HL-60/S4 treated with phorbol 12-myristate 13-acetate at 8.2 ng/mL for 4 days and 3 days (cell line): ENCODE data around the gene DLX3.

Source experiments
- in situ Hi-C: fragments of 300-500 bp; cut with MboI; formaldehyde crosslinking; loops from 2 replicates; pipeline ENCODE4 v1.15.0; 2022; ENCODE audit warnings: low sequenced_read_pairs

DLX3 gene

GRCh38 chr17:49964303-49964768 is 30.7 kb downstream of the DLX3 start:
- in situ Hi-C loops = no loop called here

DNA sequence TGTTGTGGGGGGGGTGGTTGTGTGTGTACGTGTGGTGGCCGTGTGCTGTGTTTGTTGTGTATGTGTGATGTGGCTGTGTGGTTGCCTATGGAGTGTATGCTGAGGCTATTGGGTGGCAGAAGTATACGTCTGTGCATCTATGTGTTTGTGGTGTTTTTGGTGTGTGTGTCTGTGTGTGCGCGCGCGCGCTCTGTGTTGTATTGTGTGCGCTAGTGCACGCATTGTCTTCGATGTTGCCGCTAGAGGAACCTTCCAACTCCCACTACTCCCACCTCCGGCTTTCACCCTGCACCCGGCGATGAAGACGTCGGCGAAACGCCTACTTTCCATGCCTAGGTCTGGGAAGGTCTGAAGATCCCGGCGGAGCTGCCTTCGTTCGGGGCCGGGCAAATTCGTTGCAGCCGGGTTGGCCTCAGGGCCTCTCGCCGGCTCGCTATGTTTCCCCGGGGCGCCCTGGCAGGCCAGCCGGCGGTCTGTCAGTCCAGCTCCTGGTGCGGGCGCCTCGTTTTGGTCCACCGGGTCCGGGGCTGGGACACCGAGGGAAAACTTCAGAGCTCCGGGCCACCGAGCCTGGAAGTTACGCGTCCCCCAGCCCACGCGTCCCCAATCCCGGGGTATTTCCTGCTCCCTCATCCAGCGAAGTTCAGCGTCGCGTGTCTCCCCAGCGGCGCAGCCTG is 31.3 kb downstream of the DLX3 start:
- in situ Hi-C loops = no loop called here

DNA sequence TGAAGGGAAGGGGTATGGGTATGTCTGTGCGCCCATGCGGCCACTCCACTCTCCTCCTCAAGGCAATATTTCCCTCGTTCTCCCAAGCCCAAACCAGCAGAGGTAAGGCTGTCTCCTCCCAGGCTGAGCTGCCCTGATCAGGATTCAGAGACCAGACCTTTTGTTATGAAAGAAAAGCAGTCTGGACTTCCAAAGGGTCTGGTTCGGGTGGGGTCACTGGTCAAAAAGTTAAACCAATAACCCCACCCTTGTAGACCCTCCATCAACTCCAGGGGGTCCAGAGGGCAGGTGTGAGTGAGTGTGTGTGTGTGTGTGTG is 31.8 kb downstream of the DLX3 start:
- in situ Hi-C loops = no loop called here

- in situ Hi-C loops = no loop called here
Observed at GRCh38 chr17:49962599-49963308, 32.3 kb downstream of the DLX3 start.

DNA sequence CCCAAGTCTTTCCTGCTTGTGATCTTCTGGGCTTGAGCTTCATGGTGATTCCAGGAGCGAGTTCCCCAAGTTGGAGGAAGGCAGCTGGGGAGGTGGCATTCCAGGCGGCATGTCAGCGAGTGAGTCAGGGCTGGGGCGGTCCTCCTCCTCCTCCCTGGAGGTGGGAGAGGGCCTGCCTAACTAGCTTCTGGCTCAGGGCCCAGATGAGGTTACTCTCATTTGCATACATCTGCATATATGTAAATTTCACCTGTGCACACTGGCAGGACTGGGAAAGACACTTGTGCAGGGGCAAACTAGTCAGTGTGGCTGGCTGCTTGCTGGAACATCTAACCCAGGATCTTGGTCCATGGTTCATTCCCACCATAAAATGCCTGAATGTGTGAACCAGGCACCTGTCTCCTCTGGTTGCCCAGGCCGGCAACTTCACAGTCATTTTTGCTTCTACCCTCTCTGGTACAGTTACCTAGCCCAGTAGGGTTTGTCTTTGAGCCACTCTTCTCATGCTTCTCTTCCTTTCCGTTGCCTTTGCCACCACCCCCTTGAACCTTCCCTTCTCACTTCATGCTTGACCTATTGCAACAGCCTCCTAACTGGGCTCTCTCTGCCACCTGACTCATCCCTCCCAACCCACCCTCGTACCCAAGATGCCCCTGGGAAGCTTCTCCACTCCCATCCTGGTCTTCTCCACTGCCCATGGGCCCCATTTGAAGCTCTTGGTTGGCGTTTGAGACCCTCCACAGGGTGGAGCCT is 35.7 kb downstream of the DLX3 start:
- in situ Hi-C loops = no loop called here

DNA sequence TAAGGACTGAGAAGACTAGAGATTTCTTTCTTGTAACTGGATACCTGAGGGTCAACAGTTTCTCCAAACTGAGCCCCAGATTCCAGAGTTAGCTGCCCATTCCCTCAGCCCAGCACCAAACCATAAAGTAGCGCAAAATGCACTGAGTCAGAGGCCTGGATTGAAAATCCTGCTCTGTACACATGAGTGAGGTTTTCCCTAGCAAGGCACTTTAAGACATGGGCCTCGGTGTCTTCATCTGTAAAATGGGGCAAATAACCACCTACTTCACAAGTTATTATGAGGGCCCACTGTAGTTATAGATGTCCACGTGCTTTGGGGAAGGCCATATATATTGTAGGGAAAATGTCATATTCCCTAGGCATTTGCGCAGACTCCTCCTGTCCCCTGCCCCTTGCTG is 36.3 kb downstream of the DLX3 start:
- in situ Hi-C loops = no loop called here

DNA sequence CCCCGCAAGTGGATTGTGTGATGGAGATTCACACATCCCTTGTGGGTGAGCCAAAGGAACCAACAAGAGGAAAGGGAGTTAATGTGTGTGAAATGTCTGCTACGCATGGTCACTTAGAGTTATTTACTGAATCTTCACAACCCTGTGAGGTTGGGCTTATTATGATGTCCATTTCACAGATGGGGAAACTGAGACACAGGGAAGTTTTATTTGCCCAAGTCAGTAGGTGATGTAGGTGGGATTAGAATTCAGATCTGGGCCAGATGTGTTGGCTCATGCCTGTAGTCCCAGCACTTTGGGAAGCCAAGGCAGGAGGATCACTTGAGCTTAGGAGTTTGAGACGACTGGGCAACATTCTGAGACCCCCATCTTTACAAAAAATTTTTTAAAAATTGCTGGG is 37.7 kb downstream of the DLX3 start:
- in situ Hi-C loops = no loop called here

DNA sequence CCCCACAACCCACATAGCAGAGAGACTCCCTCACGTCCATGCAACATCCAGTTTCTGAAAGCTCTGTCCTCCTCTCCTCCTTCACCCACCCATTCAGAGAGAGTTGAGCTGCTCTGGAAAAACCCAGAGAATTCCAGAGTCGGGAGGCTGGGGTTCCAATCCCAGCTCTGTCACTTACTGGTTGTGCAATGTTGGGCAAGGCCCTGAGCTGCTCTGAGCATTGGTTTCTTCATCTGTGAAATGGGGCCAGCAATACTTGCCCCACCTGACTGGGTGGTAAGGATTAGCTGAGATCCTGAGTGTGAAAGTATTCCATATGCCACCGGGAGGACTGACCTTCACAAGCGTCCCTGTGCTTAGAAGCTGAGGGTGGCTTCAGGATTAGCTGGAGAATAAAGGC is 38.2 kb downstream of the DLX3 start:
- in situ Hi-C loops = no loop called here

- in situ Hi-C loops = no loop called here
Observed at GRCh38 chr17:49955157-49955556, 39.9 kb downstream of the DLX3 start.

DNA sequence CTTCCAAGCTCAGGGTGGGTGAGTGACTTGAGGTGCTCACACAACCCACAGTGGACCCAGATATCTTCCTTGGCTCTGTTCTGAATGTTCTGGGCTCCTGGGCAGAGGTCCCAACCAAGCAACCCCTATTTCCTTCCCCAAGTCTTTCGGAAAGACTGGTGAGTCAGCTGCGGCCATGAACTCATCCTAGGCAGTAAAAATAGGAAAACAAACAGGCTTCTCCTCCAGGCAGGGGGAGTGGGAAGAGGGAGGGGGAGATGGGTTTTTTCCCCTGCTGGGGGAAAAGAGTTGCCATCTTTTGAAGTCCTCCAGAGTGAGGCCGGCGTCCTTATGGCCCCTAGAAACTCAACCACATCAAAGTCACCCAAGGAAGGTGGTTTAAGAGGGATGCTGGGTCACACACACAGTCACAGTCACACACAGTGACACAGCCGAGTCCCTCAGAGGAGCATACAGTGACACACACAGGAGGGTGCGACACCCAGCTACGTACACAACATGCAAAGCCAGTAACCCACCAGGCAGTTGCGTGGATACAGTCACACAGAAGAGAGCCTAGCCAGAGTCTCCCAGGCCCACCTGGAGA is 42.0 kb downstream of the DLX3 start:
- in situ Hi-C loops = no loop called here

DNA sequence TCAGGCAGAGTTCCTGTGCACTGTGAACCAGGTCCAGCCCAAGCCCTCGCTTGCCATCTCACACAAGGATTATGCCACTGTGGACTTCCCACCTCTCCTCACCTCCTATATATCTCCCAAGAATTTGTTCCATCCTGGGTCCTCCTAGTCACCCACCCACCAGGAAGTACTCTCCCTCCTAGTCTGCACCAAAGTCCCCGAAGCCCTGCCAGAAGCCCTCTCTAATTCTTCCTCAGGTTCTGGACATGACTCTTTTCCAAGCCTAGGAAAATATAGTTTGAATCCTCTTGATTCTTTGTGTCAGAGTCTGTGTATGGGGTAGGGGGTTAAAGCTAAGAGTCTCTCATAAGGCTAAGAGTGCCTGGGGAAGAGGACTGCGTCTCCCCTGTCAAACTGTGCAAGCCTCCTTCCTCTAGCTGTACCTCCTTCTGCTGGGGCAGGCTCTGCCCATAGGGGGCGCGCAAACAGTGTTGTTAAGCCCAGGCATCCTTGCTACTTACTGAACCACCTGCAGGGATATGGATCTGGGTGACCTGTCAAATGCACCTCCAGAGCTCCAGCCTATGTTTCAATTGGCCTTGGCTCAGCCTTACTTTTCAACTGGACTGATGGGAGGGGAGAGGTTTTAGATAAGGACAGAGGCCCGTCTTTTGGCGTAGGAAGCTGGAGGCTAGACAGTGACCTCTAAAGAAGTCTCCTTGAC is 42.7 kb downstream of the DLX3 start:
- in situ Hi-C loops = no loop called here

- in situ Hi-C loops = no loop called here
Observed at GRCh38 chr17:49951362-49952082, 43.5 kb downstream of the DLX3 start.

- in situ Hi-C loops = loop anchor here (5.0 kb wide), 1 partner anchor 38 kb away; no protein-coding TSS in a partner anchor
Observed at GRCh38 chr17:49949634-49950033, 45.4 kb downstream of the DLX3 start.

GRCh38 chr17:49946964-49947584 is 48.0 kb downstream of the DLX3 start:
- in situ Hi-C loops = loop anchor here (5.0 kb wide), 1 partner anchor 40 kb away; no protein-coding TSS in a partner anchor

DNA sequence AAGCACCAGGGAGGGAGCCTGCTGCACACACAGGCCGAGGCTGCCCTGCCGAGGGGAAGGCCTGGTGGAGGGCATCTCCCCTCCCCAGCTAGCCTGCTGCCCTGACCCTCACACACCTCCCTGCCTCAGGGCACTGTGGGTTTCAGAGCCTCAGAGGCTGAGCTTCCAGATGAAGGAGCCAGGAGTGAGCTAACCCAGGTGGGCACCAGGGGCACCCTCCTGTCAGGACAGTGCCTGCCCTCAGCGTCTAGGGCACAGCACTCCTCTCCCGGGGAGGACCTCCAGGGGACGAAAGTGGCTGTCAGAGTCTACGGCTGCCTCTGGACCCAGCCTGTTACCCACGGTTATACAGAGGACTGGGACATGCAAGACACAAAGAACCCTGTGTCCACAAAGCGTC is 48.8 kb downstream of the DLX3 start:
- in situ Hi-C loops = loop anchor here (5.0 kb wide), 1 partner anchor 41 kb away; no protein-coding TSS in a partner anchor

- in situ Hi-C loops = no loop called here
Observed at GRCh38 chr17:49944273-49944870, 50.7 kb downstream of the DLX3 start.

DNA sequence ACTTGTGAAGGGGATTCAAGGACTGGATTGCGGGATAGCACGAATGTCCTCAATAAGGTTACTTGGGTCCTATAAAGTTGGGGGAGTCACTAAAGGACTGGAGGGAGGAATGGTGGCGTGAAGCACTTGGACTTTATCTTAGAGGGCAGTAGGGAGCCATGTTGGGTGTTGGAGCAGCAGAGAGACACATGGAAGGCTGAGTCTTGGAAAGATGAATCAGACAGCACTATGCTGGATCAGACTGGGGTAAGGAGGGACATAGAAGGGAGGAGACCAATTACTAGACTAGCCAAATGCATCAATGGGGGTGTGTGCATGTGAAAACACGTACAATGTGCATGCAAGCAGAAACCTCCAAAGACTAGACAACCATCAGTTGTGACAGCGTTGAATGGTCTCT is 52.1 kb downstream of the DLX3 start:
- in situ Hi-C loops = no loop called here

GRCh38 chr17:49941427-49941826 is 53.6 kb downstream of the DLX3 start:
- in situ Hi-C loops = no loop called here
